Heart left ventricle (tissue), 16 donors: ENCODE data around the gene ADGRA1. TPM values are rescaled to one million over a fixed set of nuclear protein-coding genes. Genes with fewer than 3 reads are reported as not detected.

Source experiments
- ATAC-seq, 4 donors: fragments of 200-7000 bp; cut with Tn5 transposase; one replicate each; pipeline ENCODE4 v1.9.1; 2020 to 2022; ENCODE audit warnings: moderate library complexity in 4 of 4, mild to moderate bottlenecking in 3 of 4, moderate number of reproducible peaks in 1 of 4
- DNase-seq, 5 donors: peaks; one replicate each; pipeline ENCODE4 v3.0.0-alpha.2; 2020
- H3K27ac ChIP-seq, 12 donors: fragments of 200-600 bp; sonication (generic) in 4 of 12; one replicate each; pipeline versions ENCODE4 v1.5.0 to v1.8.0; 2016 to 2022; ENCODE audit warnings: mild to moderate bottlenecking in 2 of 12
- H3K27me3 ChIP-seq, 9 donors: fragments of 200-600 bp; sonication (generic) in 2 of 9; one replicate each; pipeline versions ENCODE4 v1.5.1 to v1.8.0; 2016 to 2022; ENCODE audit warnings: mild to moderate bottlenecking in 3 of 9
- H3K36me3 ChIP-seq, 9 donors: fragments of 200-600 bp; sonication (generic) in 2 of 9; one replicate each; pipeline versions ENCODE4 v1.5.0 to v1.8.0; 2018 to 2022; ENCODE audit warnings: mild to moderate bottlenecking in 2 of 9
- H3K4me1 ChIP-seq, 12 donors: fragments of 200-600 bp; sonication (generic) in 4 of 12; one replicate each; pipeline versions ENCODE4 v1.5.0 to v1.8.0; 2016 to 2022; ENCODE audit warnings: mild to moderate bottlenecking in 3 of 12
- H3K4me3 ChIP-seq, 12 donors: fragments of 200-600 bp; sonication (generic) in 4 of 12; one replicate each; pipeline versions ENCODE4 v1.5.0 to v1.8.0; 2017 to 2022; ENCODE audit warnings: mild to moderate bottlenecking in 9 of 12, moderate library complexity in 4 of 12
- H3K9me3 ChIP-seq, 12 donors: fragments of 200-600 bp; sonication (generic) in 4 of 12; one replicate each; pipeline versions ENCODE4 v1.5.0 to v1.8.0; 2016 to 2022; ENCODE audit warnings: mild to moderate bottlenecking in 1 of 12
- POLR2A ChIP-seq, 2 donors: fragments of 450-650 bp; IDR thresholded peaks; one replicate each; pipeline ENCODE4 v1.6.1; 2017; ENCODE audit warnings: antibody characterized with exemption in 2 of 2, mild to moderate bottlenecking in 2 of 2, moderate library complexity in 2 of 2
- WGBS, 4 donors: extraction: QIAGEN DNeasy Blood & Tissue Kit in 2 of 4; methylation state at CpG; one replicate each; pipeline versions ENCODE4 v1.1.5 to v1.1.7; 2013 to 2018; 5-methylcytosine and 5-hydroxymethylcytosine counted together
- intact Hi-C, 10 donors: fragments of 100-400 bp; cut with DNase I; formaldehyde crosslinking; loops; one replicate each; pipeline versions ENCODE4 v1.11.1 to v1.14.2; 2022
- polyA plus RNA-seq, 2 donors: library from polyadenylated mRNA; stranded (reverse); fragments of 200-250 nt; gene quantifications; one replicate each; pipeline ENCODE4 v1.2.3, GENCODE V29; 2013
- total RNA-seq, 9 donors: library from RNA; depleted of rRNA in 2 of 9; stranded (reverse); fragments of >200 nt in 2 of 9; fragmentation: NEBNext Ultra II Directional in 3 of 9; extraction: Animal tissue kit (Norgen Biotek cat#: 25700) in 3 of 9; gene quantifications; one replicate each; pipeline versions ENCODE4 v1.1.0 to v1.2.4, GENCODE V29; 2016 to 2023
- TF ChIP-seq, protein P1 (sequence below), 12 donors: fragments of 200-600 bp; sonication (generic) in 4 of 12; IDR thresholded peaks; one replicate each; pipeline versions ENCODE4 v1.5.0 to v1.8.0; 2018 to 2022; ENCODE audit warnings: antibody characterized with exemption in 12 of 12, mild to moderate bottlenecking in 5 of 12
- donor health status: ischemic (EF 13 %, LVEDD 7.1; RV severe dilation, severe dysfunction).
- donor health status: healthy with polysubstance abuse.
- donor health status: DM: no; HTN: yes; CAD: no.
- donor health status: DM: no; HTN: no; CAD: no.
- donor health status: ischemic (EF 25% LVEDD 6.9; RV normal size, moderate dysfunction).
- donor health status: ischemic (EF 25% LVEDD 5.7; RV mildly dilated, moderate dysfunction).
- donor health status: healthy.
- donor health status: DM: yes; HTN: yes; CAD: no.
- donor health status: ischemic (EF 35%, LVEDD 5.7; RV mildly dilated, moderate dysfunction).
- donor health status: nonischemic (EF 11% LVEDD 7.7; RV severe dilation, severe dysfunction).
- donor health status: DM: yes; HTN: yes; CAD: no.
- donor health status: PGD.
- donor health status: ischemic (EF 29% LVEDD 5.4; RV normal size, mild dysfunction).
- donor health status: nonischemic (EF 23%, LVEDD 6.1; RV moderate dilation, normal function).

Gene ADGRA1
- total and polyA plus RNA-seq, 11 donors = 0.03 to 0.19 (median 0.13) TPM; not detected in 8

GRCh38 chr10:133141144-133141957 is 53.6 kb downstream of the ADGRA1 start:
- Histone ChIP-seq H3K4me3 (no peak overlapping the region), H3K27me3 (peaks cover 11 to 64% (median 33%) of the 10 kb centered on the region in 9 donors), H3K27ac (no peak overlapping the region), H3K36me3 (no peaks in the 10 kb centered on the region), H3K4me1 (peaks cover 0 to 6% (median 0%) of the 10 kb centered on the region in 12 donors), H3K9me3 (no peaks in the 10 kb centered on the region)
- intact Hi-C loops = no loop called here
- no peak for TF ChIP-seq POLR2A (IDR thresholded peaks at IDR 0.05)
- ATAC-seq (peak in 1 of 4 donors; percentile 43), DNase-seq (peak in 3 of 5 donors; percentile 6 to 17 (median 13))
- WGBS, 4 donors = 71 to 82% (median 77%) methylated on average over 18 to 28 of the region's 28 CpGs

GRCh38 chr10:133141958-133142340 is 54.2 kb downstream of the ADGRA1 start:
- Histone ChIP-seq H3K36me3 (no peaks in the 10 kb centered on the region), H3K4me1 (peaks cover 0 to 6% (median 0%) of the 10 kb centered on the region in 12 donors), H3K9me3 (peaks cover 0 to 2% (median 0%) of the 10 kb centered on the region in 12 donors), H3K27me3 (peaks cover 11 to 70% (median 33%) of the 10 kb centered on the region in 9 donors), H3K4me3 (no peak overlapping the region), H3K27ac (no peak overlapping the region)
- no peak for TF ChIP-seq POLR2A (IDR thresholded peaks at IDR 0.05)
- TF ChIP-seq, protein P1, sequence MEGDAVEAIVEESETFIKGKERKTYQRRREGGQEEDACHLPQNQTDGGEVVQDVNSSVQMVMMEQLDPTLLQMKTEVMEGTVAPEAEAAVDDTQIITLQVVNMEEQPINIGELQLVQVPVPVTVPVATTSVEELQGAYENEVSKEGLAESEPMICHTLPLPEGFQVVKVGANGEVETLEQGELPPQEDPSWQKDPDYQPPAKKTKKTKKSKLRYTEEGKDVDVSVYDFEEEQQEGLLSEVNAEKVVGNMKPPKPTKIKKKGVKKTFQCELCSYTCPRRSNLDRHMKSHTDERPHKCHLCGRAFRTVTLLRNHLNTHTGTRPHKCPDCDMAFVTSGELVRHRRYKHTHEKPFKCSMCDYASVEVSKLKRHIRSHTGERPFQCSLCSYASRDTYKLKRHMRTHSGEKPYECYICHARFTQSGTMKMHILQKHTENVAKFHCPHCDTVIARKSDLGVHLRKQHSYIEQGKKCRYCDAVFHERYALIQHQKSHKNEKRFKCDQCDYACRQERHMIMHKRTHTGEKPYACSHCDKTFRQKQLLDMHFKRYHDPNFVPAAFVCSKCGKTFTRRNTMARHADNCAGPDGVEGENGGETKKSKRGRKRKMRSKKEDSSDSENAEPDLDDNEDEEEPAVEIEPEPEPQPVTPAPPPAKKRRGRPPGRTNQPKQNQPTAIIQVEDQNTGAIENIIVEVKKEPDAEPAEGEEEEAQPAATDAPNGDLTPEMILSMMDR (IDR thresholded peaks at IDR 0.05) = no peak
- intact Hi-C loops = no loop called here
- ATAC-seq (peak in 1 of 4 donors; percentile 30), DNase-seq (peak in 3 of 5 donors; percentile 9 to 17 (median 14))
- WGBS, 4 donors = 84 to 90% (median 87%) methylated on average over 11 to 27 of the region's 27 CpGs

DNA sequence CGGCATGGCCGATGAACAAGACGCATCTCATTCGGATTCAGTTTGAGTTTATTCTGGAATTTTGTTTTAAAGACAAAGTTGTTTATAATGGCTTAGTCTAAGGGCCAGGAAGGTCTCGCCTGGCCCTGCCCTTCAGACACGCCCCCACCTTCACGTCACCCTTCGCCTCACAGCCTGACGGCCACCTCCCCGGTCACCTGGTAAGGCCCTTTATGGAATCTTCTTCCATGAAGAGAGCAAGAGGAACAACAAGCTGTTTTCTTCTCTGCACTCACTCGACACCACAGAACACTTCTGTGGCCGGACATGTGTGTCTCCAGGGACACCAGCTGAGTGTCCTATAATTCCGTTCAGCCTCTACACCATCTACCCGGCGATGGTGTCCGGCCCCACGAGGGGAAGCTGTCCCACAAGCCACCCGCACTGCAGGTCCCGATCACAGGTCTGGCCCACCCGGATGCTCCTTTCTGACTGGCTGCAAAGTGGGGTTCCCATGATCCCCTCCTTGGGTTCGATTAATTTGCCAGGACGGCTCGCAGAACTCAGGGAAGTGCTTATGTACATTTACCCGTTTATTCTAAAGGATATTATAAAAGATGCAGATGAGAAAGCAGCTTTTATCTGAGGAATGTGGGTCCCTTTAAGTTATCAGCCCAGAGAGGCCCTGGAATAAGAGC is 54.9 kb downstream of the ADGRA1 start:
- Histone ChIP-seq H3K27me3 (peaks cover 11 to 75% (median 34%) of the 10 kb centered on the region in 9 donors), H3K4me1 (peaks cover 0 to 6% (median 0%) of the 10 kb centered on the region in 12 donors), H3K36me3 (no peaks in the 10 kb centered on the region), H3K9me3 (peaks cover 0 to 9% (median under 1%) of the 10 kb centered on the region in 12 donors), H3K27ac (no peak overlapping the region), H3K4me3 (no peak overlapping the region)
- peak in 2 of 5 donors; percentile 9 to 10 for DNase-seq
- intact Hi-C loops = no loop called here
- TF ChIP-seq, protein P1 (IDR thresholded peaks at IDR 0.05) = no peak
- TF ChIP-seq POLR2A (IDR thresholded peaks at IDR 0.05) = no peak
- peak in 1 of 4 donors; percentile 35 for ATAC-seq
- 74 to 82% (median 78%) methylated on average over 23 to 24 of the region's 24 CpGs for WGBS, 4 donors

GRCh38 chr10:133143200-133143533 is 55.4 kb downstream of the ADGRA1 start:
- peaks cover 0 to 14% (median 3%) of the 10 kb centered on the region in 12 donors for H3K9me3 ChIP-seq
- no peak overlapping the region for H3K4me3 ChIP-seq
- no peaks in the 10 kb centered on the region for H3K36me3 ChIP-seq
- no peak for ATAC-seq
- DNase-seq = peak in 1 of 5 donors; percentile 11
- H3K4me1 ChIP-seq = peaks cover 0 to 6% (median 0%) of the 10 kb centered on the region in 12 donors
- H3K27me3 ChIP-seq = peaks cover 11 to 79% (median 34%) of the 10 kb centered on the region in 9 donors
- no peak overlapping the region for H3K27ac ChIP-seq
- 30 to 35% (median 32%) methylated on average over 10 of the region's 10 CpGs for WGBS, 4 donors
- intact Hi-C loops = no loop called here
- TF ChIP-seq, protein P1 (IDR thresholded peaks at IDR 0.05) = no peak
- TF ChIP-seq POLR2A (IDR thresholded peaks at IDR 0.05) = no peak
